ENCODE measurements around the gene AXIN1.

GRCh38 chr16:317583-317982, 34.9 kb downstream of the AXIN1 start:
- no peak for TF ChIP-seq EZH2 (IDR thresholded peaks at IDR 0.05; ENCODE audit: low read length, missing control alignments)
- no peak for TF ChIP-seq CTCF (conservative IDR thresholded peaks at IDR 0.05 in 1 of 2, IDR thresholded peaks at IDR 0.05 in 1 of 2; ENCODE audit: low read depth in 1 of 2, low read length in 2 of 2)
